MM.1S (cell line): ENCODE results near the gene PTCD3.

ENCODE experiments used
- DNase-seq: peaks from one replicate; pipeline ENCODE4 v3.0.0-alpha.2; 2015
- H2AFZ ChIP-seq: fragments of 300-600 bp; sonication (generic); 2 replicates; pipeline ENCODE4 v1.6.0; 2016; ENCODE audit warnings: antibody characterized with exemption, low read length
- H3F3A ChIP-seq: fragments of 300-600 bp; sonication (generic); 2 replicates; pipeline ENCODE4 v1.6.1; 2016; ENCODE audit warnings: mild to moderate bottlenecking, antibody characterized with exemption, low read length, moderate library complexity, mixed read lengths; ENCODE audit not compliant: insufficient read depth
- H3K27ac ChIP-seq: fragments of 300-600 bp; sonication (generic); 2 replicates; pipeline ENCODE4 v1.5.1; 2016; ENCODE audit warnings: mild to moderate bottlenecking, low read length
- H3K27me3 ChIP-seq: fragments of 300-600 bp; sonication (generic); replicated peaks from 2 replicates; pipeline ENCODE4 v1.6.0; 2016; ENCODE audit warnings: low read length; ENCODE audit not compliant: insufficient read depth
- H3K36me3 ChIP-seq: fragments of 300-600 bp; sonication (generic); replicated peaks from 2 replicates; pipeline ENCODE4 v1.6.1; 2016; ENCODE audit warnings: mild to moderate bottlenecking, low read length, mixed read lengths; ENCODE audit not compliant: insufficient read depth
- H3K4me1 ChIP-seq: fragments of 300-600 bp; sonication (generic); 2 replicates; pipeline ENCODE4 v1.6.1; 2016; ENCODE audit warnings: low read length, mixed read lengths
- H3K4me2 ChIP-seq: fragments of 300-600 bp; sonication (generic); 2 replicates; pipeline ENCODE4 v1.6.0; 2016; ENCODE audit warnings: low read depth, low read length
- H3K4me3 ChIP-seq: fragments of 300-600 bp; sonication (generic); 2 replicates; pipeline ENCODE4 v1.5.1; 2016; ENCODE audit warnings: low read length, mixed read lengths
- H3K79me2 ChIP-seq: fragments of 300-600 bp; sonication (generic); 2 replicates; pipeline ENCODE4 v1.6.1; 2016; ENCODE audit warnings: mixed run types, low read length, mixed read lengths
- H3K9ac ChIP-seq: fragments of 300-600 bp; sonication (generic); 2 replicates; pipeline ENCODE4 v1.6.1; 2016; ENCODE audit warnings: low read length, mixed read lengths
- H3K9me2 ChIP-seq: fragments of 300-600 bp; sonication (generic); replicated peaks from 2 replicates; pipeline ENCODE4 v1.6.1; 2016; ENCODE audit warnings: mild to moderate bottlenecking, low read length, mixed read lengths; ENCODE audit not compliant: insufficient read depth
- H3K9me3 ChIP-seq: fragments of 300-600 bp; sonication (generic); replicated peaks from 2 replicates; pipeline ENCODE4 v1.6.1; 2016; ENCODE audit warnings: mild to moderate bottlenecking, low read length, mixed read lengths; ENCODE audit not compliant: insufficient read depth
- H4K20me1 ChIP-seq: fragments of 300-600 bp; sonication (generic); 2 replicates; pipeline ENCODE4 v1.6.1; 2016; ENCODE audit warnings: mild to moderate bottlenecking, low read length, moderate library complexity, mixed read lengths; ENCODE audit not compliant: insufficient read depth
- EZH2 ChIP-seq: fragments of 300-600 bp; sonication (generic); optimal IDR thresholded peaks from 2 replicates; pipeline ENCODE3; 2017; ENCODE audit warnings: low read depth, mild to moderate bottlenecking, antibody characterized with exemption, low read length, mixed read lengths
- EZH2phosphoT487 ChIP-seq: fragments of 300-600 bp; sonication (generic); IDR thresholded peaks from 2 replicates; pipeline ENCODE4 v1.6.1; 2018; ENCODE audit warnings: antibody characterized with exemption, low read length
- TF ChIP-seq, protein P1 (sequence below): fragments of 300-600 bp; sonication (generic); IDR thresholded peaks from 2 replicates; pipeline ENCODE4 v1.5.1; 2016; ENCODE audit warnings: antibody characterized with exemption, low read length, mixed read lengths

PTCD3 gene

DNA sequence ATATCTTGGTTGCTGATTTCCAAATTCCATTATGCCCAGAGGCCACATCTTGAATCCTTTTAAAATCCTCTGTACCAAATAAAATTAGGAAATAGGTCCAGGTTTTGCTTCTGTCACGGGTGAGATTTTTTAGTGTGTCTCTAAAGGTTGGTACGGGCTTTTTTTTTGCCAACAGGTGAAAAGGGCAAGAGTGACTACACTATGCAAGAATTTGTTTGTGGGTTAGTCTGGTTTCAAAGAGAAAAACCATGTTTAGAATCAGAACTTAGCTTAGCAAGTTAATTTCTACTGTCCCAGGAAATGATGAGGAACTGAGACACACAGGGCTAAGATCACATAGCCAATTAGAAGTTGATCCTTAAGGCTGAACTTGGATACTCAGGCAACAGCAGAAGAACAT lies 42.0 kb upstream of the PTCD3 start:
- peak; percentile 83 for DNase-seq
- Histone ChIP-seq H4K20me1 (no peaks in the 10 kb centered on the region), H2AFZ (no peak overlapping the region), H3F3A (peaks cover 33% of the 10 kb centered on the region), H3K27me3 (no peaks in the 10 kb centered on the region), H3K4me1 (peaks cover 46% of the 10 kb centered on the region), H3K4me2 (peak overlapping the region; percentile 58), H3K79me2 (peaks cover 34% of the 10 kb centered on the region), H3K27ac (peak overlapping the region; percentile 79), H3K4me3 (no peak overlapping the region), H3K9me2 (no peaks in the 10 kb centered on the region), H3K36me3 (peaks cover 8% of the 10 kb centered on the region; the same call in 1 of the 2 replicates), H3K9ac (peak overlapping the region; percentile 12; the same call in 1 of the 2 replicates), H3K9me3 (no peaks in the 10 kb centered on the region)
- TF ChIP-seq EZH2 (no peak), EZH2phosphoT487 (no peak)
- TF ChIP-seq, protein P1, sequence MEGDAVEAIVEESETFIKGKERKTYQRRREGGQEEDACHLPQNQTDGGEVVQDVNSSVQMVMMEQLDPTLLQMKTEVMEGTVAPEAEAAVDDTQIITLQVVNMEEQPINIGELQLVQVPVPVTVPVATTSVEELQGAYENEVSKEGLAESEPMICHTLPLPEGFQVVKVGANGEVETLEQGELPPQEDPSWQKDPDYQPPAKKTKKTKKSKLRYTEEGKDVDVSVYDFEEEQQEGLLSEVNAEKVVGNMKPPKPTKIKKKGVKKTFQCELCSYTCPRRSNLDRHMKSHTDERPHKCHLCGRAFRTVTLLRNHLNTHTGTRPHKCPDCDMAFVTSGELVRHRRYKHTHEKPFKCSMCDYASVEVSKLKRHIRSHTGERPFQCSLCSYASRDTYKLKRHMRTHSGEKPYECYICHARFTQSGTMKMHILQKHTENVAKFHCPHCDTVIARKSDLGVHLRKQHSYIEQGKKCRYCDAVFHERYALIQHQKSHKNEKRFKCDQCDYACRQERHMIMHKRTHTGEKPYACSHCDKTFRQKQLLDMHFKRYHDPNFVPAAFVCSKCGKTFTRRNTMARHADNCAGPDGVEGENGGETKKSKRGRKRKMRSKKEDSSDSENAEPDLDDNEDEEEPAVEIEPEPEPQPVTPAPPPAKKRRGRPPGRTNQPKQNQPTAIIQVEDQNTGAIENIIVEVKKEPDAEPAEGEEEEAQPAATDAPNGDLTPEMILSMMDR = no peak

DNA sequence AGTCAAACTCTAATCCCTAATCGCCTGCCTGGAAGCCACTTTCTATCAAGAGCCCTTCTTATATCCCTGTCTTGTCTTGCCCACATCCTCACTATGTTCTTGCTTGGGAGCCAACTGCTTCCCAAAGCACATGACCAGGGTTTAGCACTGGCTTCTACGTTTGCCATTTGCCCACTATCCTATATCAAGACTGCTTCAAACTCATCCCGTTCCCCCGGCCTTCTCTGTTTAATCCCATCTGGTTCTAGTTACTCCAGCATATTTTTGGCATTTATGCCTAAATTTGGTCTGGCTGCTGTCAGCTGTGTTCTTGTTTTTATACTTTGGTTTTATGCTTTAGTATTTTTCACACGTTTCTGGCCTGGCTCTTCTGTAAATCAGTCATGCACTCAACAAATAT lies 40.5 kb upstream of the PTCD3 start:
- TF ChIP-seq, protein P1 = no peak
- no peak for TF ChIP-seq EZH2phosphoT487
- no peak for TF ChIP-seq EZH2
- DNase-seq = no peak
- H3K36me3 ChIP-seq = peaks cover 8% of the 10 kb centered on the region; the same call in 1 of the 2 replicates
- no peaks in the 10 kb centered on the region for H3K9me3 ChIP-seq
- H3K9me2 ChIP-seq = no peaks in the 10 kb centered on the region
- H4K20me1 ChIP-seq = no peaks in the 10 kb centered on the region
- peaks cover 33% of the 10 kb centered on the region for H3F3A ChIP-seq
- no peak overlapping the region for H3K4me2 ChIP-seq
- H3K27ac ChIP-seq = peak overlapping the region; percentile 79; the same call in 1 of the 2 replicates
- no peak overlapping the region for H3K4me3 ChIP-seq
- no peak overlapping the region for H3K9ac ChIP-seq
- peaks cover 51% of the 10 kb centered on the region for H3K4me1 ChIP-seq
- no peaks in the 10 kb centered on the region for H3K27me3 ChIP-seq
- peaks cover 28% of the 10 kb centered on the region for H3K79me2 ChIP-seq
- H2AFZ ChIP-seq = no peak overlapping the region

DNA sequence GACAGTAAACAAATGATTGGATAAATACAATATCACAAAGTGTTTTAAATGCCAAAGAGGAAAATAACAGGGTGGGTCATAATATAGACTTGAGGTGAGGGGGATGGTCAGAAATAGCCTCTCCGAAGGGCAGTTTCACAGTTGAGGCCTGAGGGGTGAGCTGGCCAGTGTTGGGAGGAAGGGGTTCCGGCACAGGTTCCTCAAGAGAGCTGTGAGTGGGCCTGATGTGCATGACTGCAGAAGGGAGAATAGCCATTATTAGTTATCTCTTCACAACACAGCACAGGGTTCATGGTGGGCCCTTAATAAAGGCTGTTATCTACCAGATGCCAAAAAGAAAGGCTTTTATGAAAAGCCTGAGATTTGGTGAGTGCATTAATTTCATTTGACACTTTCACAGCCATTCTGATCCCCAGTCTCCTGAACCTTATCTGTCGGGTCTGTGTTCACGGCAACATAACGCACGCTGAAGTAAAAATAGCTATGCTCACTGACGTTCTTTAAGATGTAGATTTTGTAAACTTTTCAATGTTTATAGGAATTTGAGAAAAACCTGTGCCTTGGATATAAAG lies 39.9 kb upstream of the PTCD3 start:
- TF ChIP-seq EZH2phosphoT487 (no peak), EZH2 (no peak)
- TF ChIP-seq, protein P1 = no peak
- Histone ChIP-seq H3K36me3 (peaks cover 8% of the 10 kb centered on the region; the same call in 1 of the 2 replicates), H3K79me2 (peaks cover 28% of the 10 kb centered on the region), H3K9ac (no peak overlapping the region), H4K20me1 (no peaks in the 10 kb centered on the region), H3K9me2 (no peaks in the 10 kb centered on the region), H3K4me2 (no peak overlapping the region), H3K27ac (no peak overlapping the region), H3K27me3 (no peaks in the 10 kb centered on the region), H3K9me3 (no peaks in the 10 kb centered on the region), H2AFZ (no peak overlapping the region), H3K4me1 (peaks cover 51% of the 10 kb centered on the region), H3F3A (peaks cover 33% of the 10 kb centered on the region), H3K4me3 (no peak overlapping the region)
- no peak for DNase-seq
